Testis (tissue), 3 donors: ENCODE results near the gene COLGALT1. TPM values are rescaled to one million over a fixed set of nuclear protein-coding genes. Genes with fewer than 3 reads are reported as not detected.

Experiments
- DNase-seq: peaks from one replicate; pipeline ENCODE4 v3.0.0-alpha.2; 2019
- H3K27ac ChIP-seq, 2 donors: fragments of 200-600 bp; sonication (generic); one replicate each; pipeline ENCODE4 v1.5.1; 2019
- H3K27me3 ChIP-seq: fragments of 200-600 bp; sonication (generic); one replicate; pipeline ENCODE4 v1.5.1; 2019
- H3K36me3 ChIP-seq: fragments of 200-600 bp; sonication (generic); one replicate; pipeline ENCODE4 v1.5.1; 2017; ENCODE audit warnings: low read depth; ENCODE audit errors: missing control alignments
- H3K4me1 ChIP-seq: fragments of 200-600 bp; sonication (generic); one replicate; pipeline ENCODE4 v1.5.1; 2019
- H3K4me3 ChIP-seq, 2 donors: fragments of 200-600 bp; sonication (generic); one replicate each; pipeline ENCODE4 v1.5.1; 2017 to 2019
- H3K9me3 ChIP-seq: fragments of 200-600 bp; sonication (generic); one replicate; pipeline ENCODE4 v1.5.1; 2017
- POLR2A ChIP-seq: fragments of 450-650 bp; IDR thresholded peaks from one replicate; pipeline ENCODE4 v1.6.1; 2017; ENCODE audit warnings: antibody characterized with exemption, mild to moderate bottlenecking, moderate library complexity
- WGBS, 2 donors: methylation state at CpG; one replicate each; pipeline ENCODE4 v1.1.5; 2018; 5-methylcytosine and 5-hydroxymethylcytosine counted together
- intact Hi-C: fragments of 100-400 bp; cut with DNase I; formaldehyde crosslinking; loops from one replicate; pipeline ENCODE4 v1.15.1; 2023; ENCODE audit warnings: low total_unique reads
- polyA plus RNA-seq: library from polyadenylated mRNA; stranded (reverse); fragments of 350-450 nt; fragmentation: Illumina TruSeq; extraction: RNeasy Lipid Tissue Mini Kit (QIAGEN cat#74804); gene quantifications from one replicate; pipeline ENCODE4 v1.2.3, GENCODE V29; 2014; ENCODE audit warnings: low read depth, low replicate concordance; ENCODE audit not compliant: insufficient read depth
- total RNA-seq, 2 donors: library from RNA; depleted of rRNA; stranded (reverse); fragments of >200 nt; gene quantifications; one replicate each; pipeline ENCODE4 v1.2.3, GENCODE V29; 2016
- TF ChIP-seq, protein P1 (sequence below), 3 experiments: fragments of 450-650 bp in 2 of 3; fragments of 200-600 bp in 1 of 3; sonication (generic) in 1 of 3; IDR thresholded peaks; one replicate each; pipeline ENCODE4 v1.5.1; 2016 to 2019; ENCODE audit warnings: antibody characterized with exemption in 3 of 3, mild to moderate bottlenecking in 2 of 3, moderate library complexity in 1 of 3

Gene COLGALT1
- total and polyA plus RNA-seq, 3 donors from 2014 or later: 52.0 to 94.5 (median 70.3) TPM

DNA sequence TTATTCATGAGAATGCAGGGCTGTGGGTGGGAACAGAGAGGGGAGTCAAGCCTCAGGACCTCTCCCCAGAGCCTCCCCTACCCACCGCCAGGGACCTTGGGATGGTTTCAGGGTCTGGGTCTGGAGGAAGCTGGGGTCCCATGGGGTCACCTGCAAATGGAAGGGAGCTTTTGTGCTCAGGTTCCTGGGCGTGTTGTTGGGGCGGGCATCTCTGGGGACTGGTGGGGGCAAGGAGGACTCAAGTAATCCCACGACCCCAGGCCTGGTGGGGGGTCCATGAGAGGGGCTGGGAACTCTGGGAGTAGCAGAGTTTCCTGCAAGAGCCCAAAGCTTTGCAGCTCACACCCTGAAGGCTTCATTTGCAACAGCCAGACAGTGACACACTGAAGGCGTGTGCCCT, 72.5 kb downstream of the COLGALT1 start:
- H3K4me3 ChIP-seq: no peak overlapping the region
- WGBS, 2 donors: 81 to 87% methylated on average over 4 to 5 of the region's 5 CpGs
- DNase-seq: no peak
- no peak overlapping the region for H3K27ac ChIP-seq
- no peak for TF ChIP-seq POLR2A
- TF ChIP-seq, protein P1, sequence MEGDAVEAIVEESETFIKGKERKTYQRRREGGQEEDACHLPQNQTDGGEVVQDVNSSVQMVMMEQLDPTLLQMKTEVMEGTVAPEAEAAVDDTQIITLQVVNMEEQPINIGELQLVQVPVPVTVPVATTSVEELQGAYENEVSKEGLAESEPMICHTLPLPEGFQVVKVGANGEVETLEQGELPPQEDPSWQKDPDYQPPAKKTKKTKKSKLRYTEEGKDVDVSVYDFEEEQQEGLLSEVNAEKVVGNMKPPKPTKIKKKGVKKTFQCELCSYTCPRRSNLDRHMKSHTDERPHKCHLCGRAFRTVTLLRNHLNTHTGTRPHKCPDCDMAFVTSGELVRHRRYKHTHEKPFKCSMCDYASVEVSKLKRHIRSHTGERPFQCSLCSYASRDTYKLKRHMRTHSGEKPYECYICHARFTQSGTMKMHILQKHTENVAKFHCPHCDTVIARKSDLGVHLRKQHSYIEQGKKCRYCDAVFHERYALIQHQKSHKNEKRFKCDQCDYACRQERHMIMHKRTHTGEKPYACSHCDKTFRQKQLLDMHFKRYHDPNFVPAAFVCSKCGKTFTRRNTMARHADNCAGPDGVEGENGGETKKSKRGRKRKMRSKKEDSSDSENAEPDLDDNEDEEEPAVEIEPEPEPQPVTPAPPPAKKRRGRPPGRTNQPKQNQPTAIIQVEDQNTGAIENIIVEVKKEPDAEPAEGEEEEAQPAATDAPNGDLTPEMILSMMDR (IDR thresholded peaks at IDR 0.05): no peak
- H3K9me3 ChIP-seq: no peaks in the 10 kb centered on the region
- intact Hi-C loops: no loop called here
- no peaks in the 10 kb centered on the region for H3K36me3 ChIP-seq
- no peaks in the 10 kb centered on the region for H3K4me1 ChIP-seq
- no peaks in the 10 kb centered on the region for H3K27me3 ChIP-seq

DNA sequence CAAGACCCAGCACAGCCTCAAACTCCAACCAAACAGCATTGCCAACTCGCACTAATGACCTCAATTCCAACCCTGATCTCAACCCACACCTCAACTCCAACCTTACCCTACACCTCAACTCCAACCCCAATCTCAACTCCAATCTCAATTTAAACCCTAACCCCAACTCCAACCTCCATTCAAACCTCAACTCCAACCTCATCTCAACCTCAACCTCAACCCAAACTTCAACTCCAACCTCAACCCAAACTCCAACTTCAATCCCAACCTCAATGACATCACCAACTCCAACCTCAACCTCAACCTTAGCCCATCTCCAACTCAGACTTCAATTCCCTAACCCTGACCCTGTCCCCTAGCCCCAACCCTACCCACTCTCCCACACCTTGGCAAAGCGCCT, 74.3 kb downstream of the COLGALT1 start:
- H3K27me3 ChIP-seq: no peaks in the 10 kb centered on the region
- no peaks in the 10 kb centered on the region for H3K36me3 ChIP-seq
- H3K4me1 ChIP-seq: no peaks in the 10 kb centered on the region
- DNase-seq: no peak
- no peaks in the 10 kb centered on the region for H3K9me3 ChIP-seq
- intact Hi-C loops: no loop called here
- WGBS, 2 donors: 90 to 93% methylated on average over 2 of the region's 2 CpGs
- no peak overlapping the region for H3K27ac ChIP-seq
- TF ChIP-seq POLR2A: no peak
- TF ChIP-seq, protein P1 (IDR thresholded peaks at IDR 0.05): no peak
- no peak overlapping the region for H3K4me3 ChIP-seq

DNA sequence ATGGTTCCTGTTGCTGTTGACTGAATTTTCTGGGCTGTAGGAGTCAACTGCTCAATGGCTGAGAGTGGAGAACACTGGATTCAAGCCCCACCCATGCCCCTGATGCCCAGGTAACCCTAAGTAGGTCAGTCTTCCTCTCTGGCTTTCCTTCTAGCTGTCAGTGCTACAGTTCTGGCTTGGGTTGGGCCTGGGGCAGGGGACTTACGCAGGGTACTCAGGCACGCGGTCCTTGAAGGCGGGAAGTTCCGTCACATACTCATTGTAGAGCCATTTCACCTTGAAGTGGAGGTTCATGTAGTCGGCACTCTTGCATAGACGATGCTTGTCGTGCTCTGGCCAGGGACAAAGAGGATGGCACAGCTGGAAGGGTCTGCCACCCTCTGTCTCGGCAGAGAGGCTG, 77.1 kb downstream of the COLGALT1 start:
- no peaks in the 10 kb centered on the region for H3K36me3 ChIP-seq
- WGBS, 2 donors: 93 to 97% methylated on average over 9 of the region's 9 CpGs
- H3K27ac ChIP-seq: no peak overlapping the region
- H3K9me3 ChIP-seq: no peaks in the 10 kb centered on the region
- H3K27me3 ChIP-seq: no peaks in the 10 kb centered on the region
- TF ChIP-seq, protein P1 (IDR thresholded peaks at IDR 0.05): no peak
- TF ChIP-seq POLR2A: no peak
- no peak for DNase-seq
- H3K4me3 ChIP-seq: no peak overlapping the region
- intact Hi-C loops: no loop called here
- H3K4me1 ChIP-seq: no peaks in the 10 kb centered on the region

Other genes with a start within 250 kb of the COLGALT1 start
- gene MRPL34, start 249.8 kb upstream of the COLGALT1 start, total RNA-seq: 100 to 1,000 TPM; 180 to 206 TPM
- gene MRPL34, start 249.8 kb upstream of the COLGALT1 start, polyA plus RNA-seq: 126 TPM
- 10 to 100 TPM; 46.4 to 55.5 TPM for gene DDA1, start 246.1 kb upstream of the COLGALT1 start, total RNA-seq
- gene DDA1, start 246.1 kb upstream of the COLGALT1 start, polyA plus RNA-seq: 123 TPM
- gene ANO8, start 220.8 kb upstream of the COLGALT1 start, total RNA-seq: 10 to 100 TPM; 17.5 to 19.2 TPM
- 4.5 TPM for gene ANO8, start 220.8 kb upstream of the COLGALT1 start, polyA plus RNA-seq
- 10 to 100 TPM; 21.6 to 22.9 TPM for gene GTPBP3, start 218.1 kb upstream of the COLGALT1 start, total RNA-seq
- 9.7 TPM for gene GTPBP3, start 218.1 kb upstream of the COLGALT1 start, polyA plus RNA-seq
- gene PLVAP, start 178.3 kb upstream of the COLGALT1 start, total RNA-seq: 1 to 10 TPM; 3.4 to 4.4 TPM
- 20.5 TPM for gene PLVAP, start 178.3 kb upstream of the COLGALT1 start, polyA plus RNA-seq
- gene CCDC194, start 161.5 kb upstream of the COLGALT1 start, total RNA-seq: 1 to 10 TPM in 1 of 2 donors, not detected in 1; 1.3 TPM
- gene CCDC194, start 161.5 kb upstream of the COLGALT1 start, polyA plus RNA-seq: 0.45 TPM
- 10 to 100 TPM; 37.4 to 64.4 TPM for gene BST2, start 150.0 kb upstream of the COLGALT1 start, total RNA-seq
- gene BST2, start 150.0 kb upstream of the COLGALT1 start, polyA plus RNA-seq: 71.4 TPM
- 10 to 100 TPM; 44.0 to 48.3 TPM for gene MVB12A, start 135.6 kb upstream of the COLGALT1 start, total RNA-seq
- gene MVB12A, start 135.6 kb upstream of the COLGALT1 start, polyA plus RNA-seq: 28.6 TPM
- gene TMEM221, start 107.0 kb upstream of the COLGALT1 start, total RNA-seq: 1 to 10 TPM in 1 of 2 donors, under 1 TPM in 1; 0.68 to 2.6 TPM
- 1.4 TPM for gene TMEM221, start 107.0 kb upstream of the COLGALT1 start, polyA plus RNA-seq
- under 1 TPM in 1 of 2 donors, not detected in 1; 0.87 TPM for gene NXNL1, start 94.7 kb upstream of the COLGALT1 start, total RNA-seq
- not detected for gene NXNL1, start 94.7 kb upstream of the COLGALT1 start, polyA plus RNA-seq
- gene SLC27A1, start 85.1 kb upstream of the COLGALT1 start, total RNA-seq: 100 to 1,000 TPM in 1 of 2 donors, 10 to 100 TPM in 1; 92.8 to 105 TPM
- 25.9 TPM for gene SLC27A1, start 85.1 kb upstream of the COLGALT1 start, polyA plus RNA-seq
- gene PGLS, start 44.0 kb upstream of the COLGALT1 start, total RNA-seq: 10 to 100 TPM; 77.7 to 82.9 TPM
- gene PGLS, start 44.0 kb upstream of the COLGALT1 start, polyA plus RNA-seq: 44.3 TPM
- gene UNC13A, start 132.7 kb downstream of the COLGALT1 start, total RNA-seq: 1 to 10 TPM; 2.6 to 3.2 TPM
- 1.2 TPM for gene UNC13A, start 132.7 kb downstream of the COLGALT1 start, polyA plus RNA-seq
- gene MAP1S, start 163.8 kb downstream of the COLGALT1 start, total RNA-seq: 100 to 1,000 TPM in 1 of 2 donors, 10 to 100 TPM in 1; 95.5 to 106 TPM
- gene MAP1S, start 163.8 kb downstream of the COLGALT1 start, polyA plus RNA-seq: 123 TPM
- gene FCHO1, start 195.8 kb downstream of the COLGALT1 start, total RNA-seq: 10 to 100 TPM; 12.8 to 15.6 TPM
- 9.8 TPM for gene FCHO1, start 195.8 kb downstream of the COLGALT1 start, polyA plus RNA-seq
- gene B3GNT3, start 239.5 kb downstream of the COLGALT1 start, total RNA-seq: under 1 TPM; 0.19 to 0.71 TPM
- gene B3GNT3, start 239.5 kb downstream of the COLGALT1 start, polyA plus RNA-seq: 0.63 TPM